GM19395 (cell line): ENCODE results near the gene TRAF3IP1.
"Not testable (repeated sequence)": the region's sequence is repeated elsewhere in the genome, so short reads cannot be mapped to it uniquely, and the experiment has no call there.

Experiments
- ATAC-seq: cut with Tn5 transposase; IDR thresholded peaks from one replicate; pipeline ENCODE4 v1.9.1; 2021; ENCODE audit warnings: mild to moderate bottlenecking, moderate library complexity; ENCODE audit not compliant: unreplicated experiment

TRAF3IP1 gene

DNA sequence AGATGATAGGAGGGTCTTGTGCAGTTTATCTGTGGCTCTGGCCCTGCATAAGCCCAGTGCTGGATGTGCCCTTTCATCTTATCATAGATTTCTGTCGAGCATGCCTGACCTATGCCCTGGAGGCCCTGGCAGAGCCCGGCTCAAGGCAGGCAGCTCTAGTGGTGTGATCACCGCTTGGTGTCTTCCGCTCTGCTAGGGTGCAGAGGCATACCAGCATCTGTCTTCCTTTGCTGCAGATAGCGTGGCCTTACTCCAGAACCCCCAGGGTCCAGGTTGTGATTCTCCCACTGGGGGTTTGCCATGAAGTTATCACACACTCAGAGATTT, 13.7 kb upstream of the TRAF3IP1 start:
- ATAC-seq = no peak

DNA sequence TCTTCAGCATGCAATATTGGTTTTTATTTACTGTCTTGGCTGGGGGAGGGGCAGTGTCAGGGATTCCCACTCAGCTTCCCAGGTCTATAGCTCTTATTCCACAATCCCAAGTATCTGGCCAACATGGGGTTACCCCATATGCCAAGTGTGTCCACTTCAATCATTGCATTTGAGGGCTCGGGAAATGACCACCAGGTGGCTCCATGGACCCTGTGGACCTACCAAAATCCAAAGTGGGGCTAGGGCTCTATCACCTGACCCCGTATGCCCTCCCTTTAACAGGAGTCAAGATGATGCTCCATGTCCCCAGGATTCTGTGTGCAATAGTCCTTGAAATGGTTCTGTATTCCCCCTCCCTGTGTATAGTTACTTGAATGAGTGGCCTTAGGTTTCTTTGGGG, 12.1 kb upstream of the TRAF3IP1 start:
- no peak for ATAC-seq

DNA sequence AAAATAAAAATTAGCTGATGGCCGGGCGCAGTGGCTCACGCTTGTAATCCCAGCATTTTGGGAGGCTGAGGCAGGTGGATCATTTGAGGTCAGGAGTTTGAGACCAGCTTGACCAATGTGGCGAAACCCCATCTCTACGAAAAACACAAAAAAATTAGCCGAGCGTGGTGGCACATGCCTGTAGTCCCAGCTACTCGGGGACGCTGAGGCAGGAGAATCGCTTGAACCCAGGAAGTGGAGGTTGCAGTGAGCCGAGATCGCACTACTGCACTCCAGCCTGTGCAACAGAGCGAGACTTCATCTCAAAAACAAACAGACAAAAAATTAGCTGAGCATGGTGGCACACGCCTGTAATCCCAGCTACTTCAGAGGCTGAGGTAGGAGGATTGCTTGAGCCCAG, 9.6 kb upstream of the TRAF3IP1 start:
- not testable (repeated sequence) for ATAC-seq

DNA sequence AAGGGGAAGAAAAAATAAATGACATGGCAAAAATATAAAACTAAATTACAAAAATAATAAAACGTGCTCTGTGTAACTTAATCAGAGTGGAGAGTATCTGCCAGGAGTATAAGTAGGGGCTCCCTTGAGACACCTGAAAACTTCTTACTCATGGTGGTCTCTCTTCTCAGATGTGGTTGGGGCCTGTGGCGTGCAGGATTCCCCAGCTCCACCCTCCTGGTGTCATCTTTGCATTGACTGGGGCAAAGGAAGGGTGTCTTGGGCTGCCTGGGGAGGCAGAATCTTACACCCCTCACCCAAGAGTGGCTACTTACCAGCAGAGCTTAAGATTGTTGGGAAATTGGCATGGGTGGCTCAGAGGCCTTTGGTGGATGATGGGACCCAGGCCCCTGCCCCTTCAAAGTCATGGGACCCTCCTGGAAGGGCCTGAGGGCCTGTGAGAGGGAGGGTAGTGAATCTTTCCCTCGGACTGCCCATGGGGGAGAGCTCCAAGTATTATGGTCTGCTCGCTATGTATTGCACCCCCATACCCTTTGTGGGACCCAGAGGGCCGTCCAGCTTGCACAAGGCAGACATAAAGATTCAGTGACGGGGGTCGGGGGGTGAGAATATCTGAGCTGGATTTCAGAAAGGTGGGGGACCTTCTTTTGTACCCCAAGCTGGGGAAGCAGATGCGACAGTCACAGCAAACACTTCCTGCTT, 6.9 kb upstream of the TRAF3IP1 start:
- ATAC-seq = no peak

DNA sequence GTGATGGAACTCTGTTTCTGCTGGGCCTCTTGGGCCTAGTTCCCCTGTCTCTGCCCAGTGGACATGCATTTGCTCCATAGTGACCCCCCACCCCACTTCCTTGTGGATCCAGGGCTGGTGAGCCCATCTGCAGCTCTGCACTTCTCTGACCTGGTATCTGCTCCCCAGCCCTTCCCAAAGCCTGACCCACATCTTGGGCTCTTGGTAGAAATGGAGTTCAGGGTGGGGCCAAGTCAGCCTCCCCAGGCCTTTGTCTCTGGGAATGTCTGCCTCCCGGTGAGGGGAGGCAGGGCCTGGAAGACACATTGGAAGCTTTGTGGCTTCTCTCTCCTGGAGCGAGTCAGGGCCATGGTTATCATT, 6.3 kb upstream of the TRAF3IP1 start:
- no peak for ATAC-seq

DNA sequence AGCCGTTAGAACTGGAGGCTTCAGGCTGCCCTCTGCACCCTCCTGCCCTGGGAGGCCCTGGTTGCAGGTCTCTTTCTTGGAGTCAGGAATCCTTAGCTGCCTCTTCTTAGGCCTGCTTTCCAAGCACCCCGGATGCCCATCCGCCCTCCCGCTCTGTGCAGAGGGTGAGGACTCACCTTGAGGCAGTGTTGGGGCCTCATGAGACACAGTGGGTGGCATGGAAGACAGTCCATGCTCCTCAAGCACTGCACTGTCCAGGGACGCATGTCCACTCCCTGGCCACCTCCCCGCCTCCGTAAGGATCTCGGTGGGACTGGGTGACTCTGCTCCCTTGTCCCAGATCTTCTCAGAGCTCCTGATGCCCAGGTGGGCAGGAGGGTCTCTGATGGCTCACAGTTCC, 5.7 kb upstream of the TRAF3IP1 start:
- no peak for ATAC-seq

DNA sequence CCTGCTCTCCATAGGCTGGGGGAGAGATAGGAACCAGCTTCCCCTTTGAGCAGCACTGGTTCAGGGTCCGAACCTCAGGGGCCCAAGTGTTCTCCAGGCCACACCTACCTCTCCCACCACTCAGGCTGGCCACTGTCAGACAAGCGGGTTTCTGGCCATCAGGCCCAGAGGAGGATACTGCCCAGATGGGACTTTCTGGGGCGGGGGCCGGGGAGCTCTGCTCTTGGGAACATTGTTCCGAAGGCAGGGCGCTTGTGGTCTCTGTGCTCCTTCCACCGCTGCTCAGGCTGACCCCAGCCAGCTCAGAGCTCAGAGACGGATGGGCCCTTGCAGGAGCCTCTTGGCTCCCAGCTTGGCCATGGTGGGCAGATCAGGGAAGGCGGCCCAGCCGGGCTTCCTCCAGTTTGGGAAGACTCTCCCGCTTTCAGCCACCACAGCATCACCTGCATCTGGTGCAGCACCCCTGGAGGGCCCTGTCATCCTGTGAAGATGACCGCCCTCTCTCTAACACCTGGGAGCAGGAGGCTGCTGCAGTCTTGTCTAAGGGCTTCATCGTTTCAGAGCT, 5.2 kb upstream of the TRAF3IP1 start:
- no peak for ATAC-seq

DNA sequence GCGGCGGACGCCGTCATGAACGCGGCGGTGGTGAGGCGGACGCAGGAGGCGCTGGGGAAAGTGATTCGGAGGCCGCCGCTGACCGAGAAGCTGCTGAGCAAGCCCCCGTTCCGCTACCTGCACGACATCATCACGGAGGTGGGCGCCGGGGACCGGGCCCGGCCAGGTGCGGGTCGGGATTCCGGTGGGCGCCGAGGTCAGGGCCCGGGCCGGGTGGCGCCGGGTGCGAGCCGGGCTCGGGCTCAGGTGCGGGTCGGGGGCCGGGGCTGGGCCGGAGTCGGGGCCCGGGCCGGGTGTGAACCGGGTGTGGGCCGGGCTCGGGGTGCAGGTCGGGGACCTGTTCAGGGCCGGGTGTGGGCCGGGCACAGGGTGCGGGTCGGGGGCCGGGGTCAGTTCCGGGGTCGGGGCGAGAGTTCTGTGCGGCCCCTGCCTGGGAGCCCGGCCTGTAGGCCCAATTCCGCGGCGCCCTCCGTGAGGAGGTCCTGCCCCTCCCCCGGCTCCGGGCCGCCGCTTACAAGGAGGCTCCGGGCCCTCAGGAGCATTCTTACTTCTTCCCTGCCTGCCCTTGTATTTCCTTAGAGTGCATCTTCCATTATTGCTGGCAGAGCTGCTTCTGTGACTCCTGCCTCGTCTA, 447 bp downstream of the TRAF3IP1 start:
- peak; percentile 49 for ATAC-seq

DNA sequence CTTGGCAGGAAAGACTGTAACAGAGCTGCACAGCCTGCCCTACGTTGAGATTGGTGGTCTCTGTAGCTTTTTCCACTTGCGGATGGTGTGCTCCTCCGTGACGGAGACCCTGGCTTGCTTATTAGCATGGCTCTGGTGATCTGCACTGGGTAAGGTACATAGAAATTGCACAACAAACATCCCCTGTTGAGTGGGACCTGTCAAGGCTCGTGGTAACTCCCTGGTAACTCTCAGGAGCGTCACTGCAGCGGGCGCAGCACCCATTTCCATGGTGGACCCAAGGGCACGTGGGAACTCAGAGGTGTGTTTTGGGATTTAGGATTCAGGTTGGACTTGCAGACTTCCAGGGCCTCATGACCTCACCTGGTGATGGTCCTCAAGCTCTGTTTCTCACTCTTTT, 1.1 kb downstream of the TRAF3IP1 start:
- no peak for ATAC-seq

GRCh38 chr2:238322001-238322411, 1.7 kb downstream of the TRAF3IP1 start:
- no peak for ATAC-seq

- not testable (repeated sequence) for ATAC-seq
Observed at GRCh38 chr2:238324248-238324647, 3.9 kb downstream of the TRAF3IP1 start.

DNA sequence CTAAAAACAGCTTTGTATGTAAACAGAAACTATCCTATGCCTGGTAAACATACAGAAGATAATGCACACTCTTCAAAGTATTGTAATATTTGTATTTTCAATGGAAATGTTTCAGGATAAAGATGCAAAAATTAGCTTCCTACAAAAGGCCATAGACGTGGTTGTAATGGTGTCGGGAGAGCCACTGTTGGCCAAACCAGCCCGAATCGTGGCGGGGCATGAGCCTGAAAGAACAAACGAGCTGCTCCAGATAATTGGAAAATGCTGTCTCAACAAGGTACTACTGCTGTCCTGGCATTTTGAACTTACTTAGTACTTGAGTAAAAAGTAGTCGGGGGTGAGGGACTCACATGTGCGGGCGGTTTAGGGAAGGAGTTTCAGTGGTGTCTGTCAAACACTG, 5.4 kb downstream of the TRAF3IP1 start:
- no peak for ATAC-seq

- ATAC-seq = no peak
Observed at GRCh38 chr2:238326801-238327365, 6.6 kb downstream of the TRAF3IP1 start.

DNA sequence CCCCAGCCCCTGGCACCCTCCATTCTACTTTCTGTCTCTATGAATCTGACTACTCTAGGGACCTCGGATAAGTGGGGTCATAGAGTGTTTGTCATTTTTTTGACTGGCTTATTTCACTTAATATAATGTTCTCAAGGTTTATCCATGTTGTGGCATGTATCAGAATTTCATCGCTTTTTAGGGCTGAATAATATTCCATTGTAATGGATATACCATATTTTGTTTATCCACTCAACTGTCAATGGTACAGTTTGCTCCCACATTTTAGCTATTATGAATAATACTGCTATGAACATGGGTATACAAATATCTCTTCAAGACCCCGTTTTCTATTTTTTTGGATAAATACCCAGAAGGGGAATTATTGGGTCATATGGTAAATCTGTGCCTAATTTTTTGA, 7.4 kb downstream of the TRAF3IP1 start:
- no peak for ATAC-seq

DNA sequence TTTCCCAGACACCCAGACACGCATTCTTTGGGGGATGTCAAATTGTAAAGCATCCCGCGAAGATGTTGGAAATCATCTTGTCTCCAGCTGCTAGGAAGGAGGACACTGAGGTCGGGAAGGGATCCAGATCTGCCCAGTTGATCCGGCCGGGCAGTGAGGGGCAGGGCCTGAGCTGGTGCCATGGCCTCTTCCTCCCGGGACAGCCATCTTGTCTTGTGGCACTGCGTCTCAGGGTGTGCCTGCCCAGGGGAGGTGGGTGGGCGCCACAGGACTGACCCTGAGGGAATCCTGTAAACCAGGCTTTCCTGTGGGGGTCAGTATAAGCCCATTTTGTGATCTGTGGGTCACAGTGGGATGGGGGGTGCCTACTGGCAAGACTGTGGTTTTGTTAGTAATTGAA, 10.1 kb downstream of the TRAF3IP1 start:
- no peak for ATAC-seq

DNA sequence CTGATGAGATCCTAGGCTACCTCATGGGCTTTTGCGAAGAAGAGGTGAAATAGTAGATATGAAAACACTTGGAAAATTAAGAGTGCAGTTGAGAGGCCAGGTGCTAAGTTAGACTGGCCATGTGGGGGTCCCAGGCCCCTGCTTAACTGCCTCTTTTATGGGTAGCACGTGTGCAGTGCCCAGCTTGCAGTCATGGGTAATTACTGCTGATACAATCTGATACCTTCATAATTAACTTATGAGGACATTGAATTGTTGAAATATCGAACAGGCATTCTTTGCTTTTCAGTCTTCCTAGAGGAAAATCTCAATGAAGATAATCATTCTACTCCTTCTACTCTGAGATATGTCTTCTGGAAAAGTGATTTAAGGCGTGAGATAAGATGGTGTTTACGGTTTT, 11.6 kb downstream of the TRAF3IP1 start:
- ATAC-seq = no peak

- ATAC-seq = no peak
Observed at GRCh38 chr2:238334885-238335284, 14.6 kb downstream of the TRAF3IP1 start.

- ATAC-seq = not testable (repeated sequence)
Observed at GRCh38 chr2:238335591-238335990, 15.3 kb downstream of the TRAF3IP1 start.

DNA sequence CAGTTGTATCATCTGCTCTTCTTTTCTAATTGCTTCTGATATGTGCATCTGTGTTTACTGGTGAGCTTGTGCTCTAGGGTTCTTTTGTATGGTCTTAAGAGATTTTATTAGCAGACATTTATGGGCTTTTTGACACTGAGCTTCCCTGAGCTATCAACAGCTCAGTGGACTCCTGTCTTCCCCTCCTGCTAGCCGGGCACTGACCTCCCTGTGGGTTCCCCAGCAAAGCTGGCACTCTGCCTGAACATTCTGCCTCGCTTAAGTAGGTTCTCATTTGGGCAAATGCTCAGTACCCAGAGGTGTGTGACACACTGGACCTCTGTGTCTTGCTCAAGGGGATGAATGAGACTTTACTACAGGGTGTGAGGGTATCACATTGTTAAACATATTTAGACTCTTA, 15.8 kb downstream of the TRAF3IP1 start:
- no peak for ATAC-seq

DNA sequence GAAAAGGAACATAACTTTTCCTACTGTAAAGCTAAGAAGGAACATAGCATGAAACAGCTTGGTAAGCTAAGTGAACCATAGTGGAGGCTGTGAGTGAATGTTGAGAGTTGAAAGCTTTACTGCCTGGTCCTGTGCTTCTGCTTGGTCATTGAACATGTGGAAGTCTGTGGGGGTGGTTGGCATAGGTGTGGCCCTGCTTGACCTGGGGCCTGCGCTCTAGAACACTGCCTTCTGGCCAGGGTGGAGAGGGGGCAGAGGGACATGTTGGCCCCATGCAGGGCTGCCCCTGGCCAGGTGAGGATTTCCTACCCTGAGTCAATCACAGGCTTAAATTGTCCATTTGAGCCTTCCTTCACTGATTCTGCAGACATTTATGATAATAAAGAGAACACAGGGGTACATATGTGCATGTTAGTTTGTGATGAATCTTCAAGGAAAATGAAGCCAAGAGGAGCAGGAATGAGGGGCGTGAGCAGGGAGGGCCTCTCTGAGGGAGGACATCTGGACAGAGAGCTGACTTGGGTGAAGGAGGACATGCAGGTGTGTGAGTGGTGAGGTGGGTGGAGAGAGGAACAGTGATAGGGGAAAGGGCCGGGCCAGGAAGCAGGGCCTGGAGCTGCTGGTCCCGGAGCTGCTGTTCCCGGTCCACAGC, 16.6 kb downstream of the TRAF3IP1 start:
- no peak for ATAC-seq

DNA sequence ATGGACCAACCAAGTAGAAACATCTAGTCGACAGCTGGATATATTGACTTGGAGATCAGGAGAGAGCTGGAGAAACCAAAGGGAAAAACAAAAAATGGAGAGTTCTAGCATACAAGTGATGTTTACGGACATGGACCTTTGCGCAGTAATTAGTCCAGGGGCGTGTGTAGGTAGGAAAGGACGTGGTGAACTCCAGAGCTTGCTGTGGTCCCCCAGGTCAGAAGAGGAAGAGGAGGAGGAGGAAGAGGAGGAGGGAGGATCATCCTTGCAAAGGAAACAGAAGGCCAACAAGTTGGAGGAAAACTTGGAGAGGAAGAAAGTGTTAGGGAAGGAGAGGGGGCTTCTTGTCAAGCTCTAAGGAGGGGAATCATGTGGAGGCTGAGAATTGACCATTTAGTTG, 17.5 kb downstream of the TRAF3IP1 start:
- no peak for ATAC-seq
